Osteoblast (primary cell): ENCODE results near the gene CD74. TPM values are rescaled to one million over a fixed set of nuclear protein-coding genes. Genes with fewer than 3 reads are reported as not detected.

Experiments
- DNase-seq: peaks from one replicate; pipeline ENCODE4 v3.0.0; 2011; ENCODE audit warnings: low spot score, mixed read lengths; ENCODE audit not compliant: insufficient read length; ENCODE audit errors: missing footprints
- H2AFZ ChIP-seq: 2 replicates; pipeline ENCODE4 v1.6.0; 2011; ENCODE audit warnings: mild to moderate bottlenecking, low read length
- H3K27ac ChIP-seq: 2 replicates; pipeline ENCODE4 v1.5.1; 2011; ENCODE audit warnings: mild to moderate bottlenecking, low read depth, low read length, moderate library complexity
- H3K27me3 ChIP-seq: 2 replicates; pipeline ENCODE4 v1.6.0; 2012; ENCODE audit warnings: mild to moderate bottlenecking, control low read depth, inconsistent platforms, low read length, moderate library complexity; ENCODE audit not compliant: insufficient read depth
- H3K36me3 ChIP-seq: 2 replicates; pipeline ENCODE4 v1.5.1; 2011; ENCODE audit warnings: mild to moderate bottlenecking, low read length, control low read depth, moderate library complexity; ENCODE audit not compliant: insufficient read depth
- H3K4me1 ChIP-seq: 2 replicates; pipeline ENCODE4 v1.5.1; 2011; ENCODE audit warnings: mild to moderate bottlenecking, low read length, control low read depth, moderate library complexity; ENCODE audit not compliant: insufficient read depth
- H3K4me2 ChIP-seq: 2 replicates; pipeline ENCODE4 v1.6.0; 2011; ENCODE audit warnings: mild to moderate bottlenecking, low read length; ENCODE audit not compliant: insufficient read depth
- H3K4me3 ChIP-seq: fragments of 200-600 bp; sonication (generic); 3 replicates; pipeline ENCODE4 v1.5.1; 2012; ENCODE audit warnings: mild to moderate bottlenecking, low read length, inconsistent platforms; ENCODE audit not compliant: insufficient read depth
- H3K79me2 ChIP-seq: 2 replicates; pipeline ENCODE4 v1.6.0; 2012; ENCODE audit warnings: mild to moderate bottlenecking, low read length, control low read depth, inconsistent platforms; ENCODE audit not compliant: insufficient read depth
- H3K9me3 ChIP-seq: 2 replicates; pipeline ENCODE4 v1.5.1; 2011; ENCODE audit warnings: low read depth, low read length, control low read depth
- H4K20me1 ChIP-seq: 2 replicates; pipeline ENCODE4 v1.6.0; 2012; ENCODE audit warnings: mild to moderate bottlenecking, low read length, control low read depth; ENCODE audit not compliant: insufficient read depth
- total RNA-seq: library from RNA; depleted of rRNA; stranded (reverse); fragments of >200 nt; gene quantifications from 2 replicates; pipeline ENCODE4 v1.2.3, GENCODE V29; 2012
- TF ChIP-seq, protein P1 (sequence below): IDR thresholded peaks from 2 replicates; pipeline ENCODE4 v1.5.1; 2011; ENCODE audit warnings: mild to moderate bottlenecking, low read depth, low read length, moderate library complexity; ENCODE audit errors: extremely low read depth

CD74 gene
- total RNA-seq, 1 donor: 21.4 TPM

DNA sequence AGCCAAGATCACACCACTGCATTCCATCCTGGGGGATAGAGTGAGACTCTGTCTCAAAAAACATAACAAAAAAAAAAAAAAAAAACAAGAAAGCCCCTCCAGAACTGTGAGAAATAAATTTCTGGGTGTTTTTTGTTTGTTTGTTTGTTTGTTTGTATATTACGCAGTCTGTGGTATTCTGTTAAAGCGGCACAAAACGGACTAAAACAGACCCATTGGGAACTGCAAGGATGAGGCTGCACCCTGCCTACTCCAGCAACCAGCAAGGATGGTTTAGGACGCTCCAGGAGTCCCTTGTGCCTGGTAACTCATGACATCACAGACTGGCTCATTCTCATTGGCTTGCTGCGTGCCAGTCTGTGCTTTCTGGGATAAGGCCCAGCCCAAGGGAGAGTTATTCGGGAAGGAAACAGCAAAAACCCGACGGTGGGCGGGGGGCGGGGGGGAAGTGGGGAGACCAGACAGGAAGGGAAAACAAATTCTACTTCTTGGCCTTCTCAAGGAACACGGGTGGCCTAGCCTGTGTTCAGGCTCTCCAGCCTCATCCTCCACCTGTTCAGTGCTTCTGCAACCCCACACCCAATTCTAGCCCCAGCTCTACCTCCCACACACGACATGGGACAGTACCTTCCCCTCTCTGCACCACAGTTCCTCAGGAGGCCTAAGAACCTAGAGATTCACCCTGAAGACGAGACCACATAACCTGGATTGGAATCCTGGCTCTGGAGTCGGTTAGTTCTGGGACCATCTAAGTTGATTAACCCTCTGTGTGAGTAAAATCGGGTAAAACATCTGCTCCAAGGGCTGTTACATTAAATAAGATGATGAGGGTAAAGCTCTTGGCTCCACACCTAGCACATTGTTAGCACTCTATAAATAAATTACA is 2.8 kb downstream of the CD74 start:
- Histone ChIP-seq H3K27ac (peak overlapping the region; percentile 20), H3K9me3 (no peaks in the 10 kb centered on the region), H3K4me1 (peaks cover 8% of the 10 kb centered on the region), H3K4me2 (peak overlapping the region; percentile 46), H2AFZ (no peak overlapping the region), H3K27me3 (no peaks in the 10 kb centered on the region), H4K20me1 (no peaks in the 10 kb centered on the region), H3K36me3 (no peaks in the 10 kb centered on the region), H3K4me3 (peak overlapping the region; percentile 16), H3K79me2 (no peaks in the 10 kb centered on the region)
- TF ChIP-seq, protein P1, sequence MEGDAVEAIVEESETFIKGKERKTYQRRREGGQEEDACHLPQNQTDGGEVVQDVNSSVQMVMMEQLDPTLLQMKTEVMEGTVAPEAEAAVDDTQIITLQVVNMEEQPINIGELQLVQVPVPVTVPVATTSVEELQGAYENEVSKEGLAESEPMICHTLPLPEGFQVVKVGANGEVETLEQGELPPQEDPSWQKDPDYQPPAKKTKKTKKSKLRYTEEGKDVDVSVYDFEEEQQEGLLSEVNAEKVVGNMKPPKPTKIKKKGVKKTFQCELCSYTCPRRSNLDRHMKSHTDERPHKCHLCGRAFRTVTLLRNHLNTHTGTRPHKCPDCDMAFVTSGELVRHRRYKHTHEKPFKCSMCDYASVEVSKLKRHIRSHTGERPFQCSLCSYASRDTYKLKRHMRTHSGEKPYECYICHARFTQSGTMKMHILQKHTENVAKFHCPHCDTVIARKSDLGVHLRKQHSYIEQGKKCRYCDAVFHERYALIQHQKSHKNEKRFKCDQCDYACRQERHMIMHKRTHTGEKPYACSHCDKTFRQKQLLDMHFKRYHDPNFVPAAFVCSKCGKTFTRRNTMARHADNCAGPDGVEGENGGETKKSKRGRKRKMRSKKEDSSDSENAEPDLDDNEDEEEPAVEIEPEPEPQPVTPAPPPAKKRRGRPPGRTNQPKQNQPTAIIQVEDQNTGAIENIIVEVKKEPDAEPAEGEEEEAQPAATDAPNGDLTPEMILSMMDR: no peak
- DNase-seq: peak; percentile 99

- TF ChIP-seq, protein P1: no peak
- peak; percentile 72 for DNase-seq
- H3K27ac ChIP-seq: no peak overlapping the region
- H3K79me2 ChIP-seq: no peaks in the 10 kb centered on the region
- no peaks in the 10 kb centered on the region for H4K20me1 ChIP-seq
- peaks cover 8% of the 10 kb centered on the region for H3K4me1 ChIP-seq
- H3K4me2 ChIP-seq: no peak overlapping the region
- H3K27me3 ChIP-seq: no peaks in the 10 kb centered on the region
- no peak overlapping the region for H3K4me3 ChIP-seq
- H2AFZ ChIP-seq: no peak overlapping the region
- H3K9me3 ChIP-seq: no peaks in the 10 kb centered on the region
- H3K36me3 ChIP-seq: no peaks in the 10 kb centered on the region
These were observed 4.3 kb downstream of the CD74 start for GRCh38 chr5:150408231-150408943.

- Histone ChIP-seq H3K27ac (no peak overlapping the region), H4K20me1 (no peaks in the 10 kb centered on the region), H3K79me2 (no peaks in the 10 kb centered on the region), H3K36me3 (no peaks in the 10 kb centered on the region), H3K27me3 (no peaks in the 10 kb centered on the region), H2AFZ (no peak overlapping the region), H3K4me2 (no peak overlapping the region), H3K4me3 (no peak overlapping the region), H3K4me1 (peaks cover 5% of the 10 kb centered on the region), H3K9me3 (no peaks in the 10 kb centered on the region)
- TF ChIP-seq, protein P1: no peak
- DNase-seq: peak; percentile 60
These were observed 5.5 kb downstream of the CD74 start for GRCh38 chr5:150407096-150407720.
